GM12864 (cell line): ENCODE data around the gene MANSC1.

Experiments
- DNase-seq: peaks from one replicate; pipeline ENCODE4 v3.0.0-alpha.2; 2011; ENCODE audit warnings: low read depth
- H3K4me3 ChIP-seq: 2 replicates; pipeline ENCODE4 v1.5.1; 2011; ENCODE audit warnings: mild to moderate bottlenecking, low read depth, low read length, control low read depth
- TF ChIP-seq, protein P1 (sequence below): IDR thresholded peaks from 2 replicates; pipeline ENCODE4 v1.5.1; 2011; ENCODE audit warnings: low read depth, mild to moderate bottlenecking, moderate library complexity, low read length, control low read depth, inconsistent platforms; ENCODE audit errors: missing control alignments

MANSC1 gene

DNA sequence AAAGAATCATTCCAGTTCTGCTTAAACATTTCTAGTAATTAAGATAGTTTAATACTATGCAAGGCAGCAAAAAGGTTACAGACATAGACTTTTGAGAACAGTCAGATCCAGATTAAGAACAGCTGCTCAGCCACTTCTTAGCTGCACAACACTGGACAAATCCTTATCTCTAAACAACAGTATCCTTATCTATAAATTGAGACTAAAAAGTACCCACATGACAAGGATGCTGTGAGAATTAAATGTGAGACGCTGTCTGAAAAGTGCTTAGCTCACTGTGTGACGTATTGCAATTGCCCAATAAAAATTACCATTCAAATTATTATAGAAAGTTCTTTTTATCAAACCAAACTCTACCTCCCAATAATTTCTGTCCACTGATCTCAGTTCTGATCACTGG, 42.4 kb upstream of the MANSC1 start:
- TF ChIP-seq, protein P1, sequence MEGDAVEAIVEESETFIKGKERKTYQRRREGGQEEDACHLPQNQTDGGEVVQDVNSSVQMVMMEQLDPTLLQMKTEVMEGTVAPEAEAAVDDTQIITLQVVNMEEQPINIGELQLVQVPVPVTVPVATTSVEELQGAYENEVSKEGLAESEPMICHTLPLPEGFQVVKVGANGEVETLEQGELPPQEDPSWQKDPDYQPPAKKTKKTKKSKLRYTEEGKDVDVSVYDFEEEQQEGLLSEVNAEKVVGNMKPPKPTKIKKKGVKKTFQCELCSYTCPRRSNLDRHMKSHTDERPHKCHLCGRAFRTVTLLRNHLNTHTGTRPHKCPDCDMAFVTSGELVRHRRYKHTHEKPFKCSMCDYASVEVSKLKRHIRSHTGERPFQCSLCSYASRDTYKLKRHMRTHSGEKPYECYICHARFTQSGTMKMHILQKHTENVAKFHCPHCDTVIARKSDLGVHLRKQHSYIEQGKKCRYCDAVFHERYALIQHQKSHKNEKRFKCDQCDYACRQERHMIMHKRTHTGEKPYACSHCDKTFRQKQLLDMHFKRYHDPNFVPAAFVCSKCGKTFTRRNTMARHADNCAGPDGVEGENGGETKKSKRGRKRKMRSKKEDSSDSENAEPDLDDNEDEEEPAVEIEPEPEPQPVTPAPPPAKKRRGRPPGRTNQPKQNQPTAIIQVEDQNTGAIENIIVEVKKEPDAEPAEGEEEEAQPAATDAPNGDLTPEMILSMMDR = no peak
- no peak for DNase-seq
- no peak overlapping the region for H3K4me3 ChIP-seq

DNA sequence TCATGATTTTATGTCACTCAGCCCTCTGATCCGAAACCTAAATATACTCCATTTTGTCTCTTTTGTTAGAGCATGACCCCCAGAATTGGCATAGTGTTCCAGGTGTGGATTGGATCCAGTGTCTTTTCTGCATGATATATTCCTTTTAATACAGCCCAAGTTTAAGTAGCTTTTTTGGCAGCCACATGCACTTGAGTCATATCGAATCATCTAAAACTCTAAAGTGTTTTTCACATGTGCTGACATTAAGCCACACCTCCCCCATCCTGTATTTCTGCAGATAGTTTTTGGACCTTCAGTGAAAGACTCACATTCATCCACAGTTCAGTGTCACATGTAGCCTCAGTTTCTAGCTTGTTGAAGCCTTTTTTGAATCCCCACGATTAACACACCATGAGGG, 37.5 kb upstream of the MANSC1 start:
- TF ChIP-seq, protein P1 = no peak
- DNase-seq = no peak
- H3K4me3 ChIP-seq = no peak overlapping the region

DNA sequence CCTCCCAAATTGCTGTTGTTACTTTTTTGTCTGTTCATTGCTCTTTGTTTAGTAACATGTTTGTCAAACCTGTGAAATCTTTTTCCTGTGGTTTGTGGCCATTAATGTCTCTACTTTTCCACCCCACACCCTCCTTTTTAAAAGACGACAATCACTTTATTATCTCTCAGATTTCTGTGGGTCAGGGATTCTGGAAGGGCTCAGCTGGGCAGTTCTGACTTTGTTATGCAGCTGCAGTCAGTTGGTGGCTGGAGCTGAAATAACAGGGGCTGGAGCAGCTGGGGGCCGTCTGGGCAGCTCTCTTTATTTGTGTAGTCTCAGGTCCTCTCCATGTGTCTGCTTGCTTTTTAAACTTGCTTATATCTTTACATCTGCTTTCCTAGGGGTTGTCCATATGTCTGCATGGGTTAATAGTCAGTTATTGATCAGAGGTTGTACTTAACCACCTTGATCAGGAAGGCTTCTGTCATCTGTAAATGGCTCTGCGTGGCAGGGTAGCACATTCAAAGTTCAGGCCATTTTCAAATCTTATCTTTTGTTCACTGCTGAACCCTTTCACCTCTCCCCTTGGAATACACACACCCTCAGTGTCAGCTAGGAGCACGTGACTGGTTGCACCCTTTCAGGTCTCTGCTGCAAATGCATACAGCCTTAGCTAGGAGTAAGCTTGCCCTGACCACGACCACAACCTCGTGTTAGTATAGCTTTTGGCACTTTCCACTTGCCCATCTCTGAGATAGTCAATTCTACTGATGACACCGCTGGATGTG, 34.7 kb upstream of the MANSC1 start:
- TF ChIP-seq, protein P1 = no peak
- DNase-seq = no peak
- no peak overlapping the region for H3K4me3 ChIP-seq

DNA sequence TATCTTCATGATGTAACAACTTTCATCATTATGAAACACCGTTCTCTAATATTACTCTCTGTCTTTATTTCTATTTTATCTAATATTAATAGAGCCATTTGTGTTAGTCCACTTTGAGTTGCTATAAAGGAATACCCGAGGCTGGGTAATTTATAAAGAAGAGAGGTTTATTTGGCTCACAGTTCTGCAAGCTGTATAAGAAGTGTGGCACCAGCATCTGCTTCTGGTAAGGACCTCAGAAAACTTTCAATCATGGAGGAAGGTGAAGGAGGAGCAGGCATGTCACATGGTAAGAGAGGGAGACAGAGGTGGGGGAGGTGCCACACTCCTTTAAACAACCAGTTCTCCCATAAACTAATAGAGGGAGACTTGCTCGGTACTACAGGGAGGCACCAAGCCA, 31.9 kb upstream of the MANSC1 start:
- TF ChIP-seq, protein P1 = no peak
- H3K4me3 ChIP-seq = no peak overlapping the region
- no peak for DNase-seq

DNA sequence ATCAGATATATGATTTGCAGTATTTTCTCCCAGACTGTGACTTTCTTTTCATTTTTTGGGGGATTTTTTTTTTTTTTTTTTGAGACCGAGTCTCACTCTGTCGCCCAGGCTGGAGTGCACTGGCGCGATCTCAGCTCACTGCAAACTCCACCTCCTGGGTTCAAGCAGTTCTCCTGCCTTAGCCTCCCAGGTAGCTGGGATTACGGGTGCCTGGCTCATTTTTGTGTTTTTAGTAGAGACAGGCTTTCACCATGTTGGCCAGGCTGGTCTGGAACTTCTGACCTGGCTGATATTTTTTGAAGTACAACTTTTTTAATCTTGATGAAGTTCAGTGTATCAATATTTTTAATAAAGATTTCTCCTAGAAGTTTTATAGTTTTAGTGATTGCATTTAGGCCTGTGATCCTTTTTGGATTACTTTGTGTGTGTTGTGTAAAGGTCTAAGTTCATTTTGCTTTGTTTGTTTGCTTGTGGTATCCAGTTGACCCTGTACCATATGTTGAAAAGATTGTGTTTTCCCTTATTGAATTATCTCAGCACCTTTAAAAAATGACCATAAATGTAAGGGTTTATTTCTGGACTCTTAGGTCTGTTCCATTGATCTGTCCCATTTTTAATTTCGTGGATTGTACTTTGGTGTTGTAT, 31.0 kb upstream of the MANSC1 start:
- no peak for DNase-seq
- TF ChIP-seq, protein P1 = no peak
- no peak overlapping the region for H3K4me3 ChIP-seq

DNA sequence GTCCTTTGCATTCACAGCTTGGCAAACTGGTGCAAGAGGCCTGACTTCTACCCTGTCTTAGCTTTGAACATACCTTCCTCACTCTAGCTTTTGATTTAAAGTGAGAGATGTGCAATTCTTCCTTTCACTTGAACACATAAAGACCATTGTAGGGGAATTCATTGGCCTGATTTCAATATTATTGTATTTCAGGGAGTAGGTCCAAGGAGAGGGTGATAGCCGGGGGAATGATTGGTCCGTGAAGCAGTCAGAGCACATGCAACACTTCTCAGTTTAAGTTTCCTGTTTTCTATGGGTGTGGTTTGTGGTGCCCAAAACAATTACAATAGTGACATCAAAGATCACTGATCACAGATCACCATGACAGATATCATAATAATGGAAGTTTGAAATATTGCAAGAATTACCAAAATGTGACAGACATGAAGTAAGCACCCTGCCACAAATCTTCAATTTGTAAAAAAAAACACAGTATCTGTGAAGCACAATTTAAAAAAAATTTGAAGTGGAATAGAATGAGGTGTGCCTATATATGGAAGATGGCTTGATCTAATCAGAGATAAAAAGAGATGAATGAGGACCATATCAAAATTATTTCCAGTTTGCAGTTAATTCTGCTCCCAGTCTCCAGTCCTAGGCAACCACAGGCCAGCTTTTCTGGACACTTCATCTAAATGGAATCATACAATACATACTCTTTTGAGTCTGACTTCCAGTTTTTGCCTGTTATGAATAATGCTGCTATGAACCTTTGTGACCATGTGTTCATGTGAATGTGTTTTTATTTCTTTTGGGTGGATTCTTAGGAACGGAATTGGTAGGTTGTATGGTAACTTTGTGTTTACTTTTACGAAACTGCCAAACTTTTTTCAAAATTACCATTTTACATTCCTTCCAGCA, 30.0 kb upstream of the MANSC1 start:
- TF ChIP-seq, protein P1 = no peak
- DNase-seq = no peak
- H3K4me3 ChIP-seq = no peak overlapping the region
